Measurements from ENCODE around the gene CD151.

DNA sequence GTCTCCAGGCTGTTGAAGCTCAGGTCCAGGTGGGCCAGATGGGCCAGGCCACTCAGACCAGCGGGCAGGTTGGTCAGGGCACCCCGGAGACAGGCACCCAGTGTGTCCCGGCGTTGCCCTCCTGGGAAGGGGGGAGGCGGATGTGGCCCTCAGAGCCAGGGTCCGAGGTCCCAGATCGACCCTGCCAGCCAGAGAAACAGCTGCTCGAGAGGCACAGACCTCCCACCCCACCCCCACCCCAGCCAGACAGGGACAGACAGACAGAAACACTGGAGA lies 29.3 kb upstream of the CD151 start:
- TF ChIP-seq POLR2A (IDR thresholded peaks at IDR 0.05) (no peak), POLR2AphosphoS5 (IDR thresholded peaks at IDR 0.05) (no peak), EP300 (IDR thresholded peaks at IDR 0.05) (no peak)
- TF ChIP-seq, protein P1, sequence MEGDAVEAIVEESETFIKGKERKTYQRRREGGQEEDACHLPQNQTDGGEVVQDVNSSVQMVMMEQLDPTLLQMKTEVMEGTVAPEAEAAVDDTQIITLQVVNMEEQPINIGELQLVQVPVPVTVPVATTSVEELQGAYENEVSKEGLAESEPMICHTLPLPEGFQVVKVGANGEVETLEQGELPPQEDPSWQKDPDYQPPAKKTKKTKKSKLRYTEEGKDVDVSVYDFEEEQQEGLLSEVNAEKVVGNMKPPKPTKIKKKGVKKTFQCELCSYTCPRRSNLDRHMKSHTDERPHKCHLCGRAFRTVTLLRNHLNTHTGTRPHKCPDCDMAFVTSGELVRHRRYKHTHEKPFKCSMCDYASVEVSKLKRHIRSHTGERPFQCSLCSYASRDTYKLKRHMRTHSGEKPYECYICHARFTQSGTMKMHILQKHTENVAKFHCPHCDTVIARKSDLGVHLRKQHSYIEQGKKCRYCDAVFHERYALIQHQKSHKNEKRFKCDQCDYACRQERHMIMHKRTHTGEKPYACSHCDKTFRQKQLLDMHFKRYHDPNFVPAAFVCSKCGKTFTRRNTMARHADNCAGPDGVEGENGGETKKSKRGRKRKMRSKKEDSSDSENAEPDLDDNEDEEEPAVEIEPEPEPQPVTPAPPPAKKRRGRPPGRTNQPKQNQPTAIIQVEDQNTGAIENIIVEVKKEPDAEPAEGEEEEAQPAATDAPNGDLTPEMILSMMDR (IDR thresholded peaks at IDR 0.05) = no peak
